NCI-H748 (cell line): Measurements from ENCODE around the gene CASQ1.

Experiments used
- DNase-seq: peaks from one replicate; lab custom pipeline; 2025; ENCODE audit not compliant: unreplicated experiment; lab: John Stamatoyannopoulos, UW

CASQ1 gene

GRCh38 chr1:160204526-160205241, 14.3 kb downstream of the CASQ1 start:
- no peak for DNase-seq

GRCh38 chr1:160205242-160206035, 15.1 kb downstream of the CASQ1 start, which contains the start of gene PEA15:
TSS of gene PEA15 (plus strand) at chr1:160205384. CDS start at chr1:160211545, 6,161 bp downstream.
- DNase-seq = peak; percentile 72

GRCh38 chr1:160206036-160206389, 15.6 kb downstream of the CASQ1 start:
- DNase-seq = peak; percentile 47

- DNase-seq = peak; percentile 36
Measured at GRCh38 chr1:160206421-160207117, 16.2 kb downstream of the CASQ1 start.

GRCh38 chr1:160207118-160207650, 16.8 kb downstream of the CASQ1 start:
- no peak for DNase-seq

- DNase-seq = no peak
Measured at GRCh38 chr1:160207771-160208556, 17.6 kb downstream of the CASQ1 start.

- DNase-seq = no peak
Measured at GRCh38 chr1:160208557-160209320, 18.4 kb downstream of the CASQ1 start.

GRCh38 chr1:160209321-160210046, 19.1 kb downstream of the CASQ1 start:
- no peak for DNase-seq

GRCh38 chr1:160210561-160210960, 20.2 kb downstream of the CASQ1 start:
- no peak for DNase-seq

GRCh38 chr1:160211046-160211790, 20.8 kb downstream of the CASQ1 start:
- DNase-seq = peak; percentile 32

- no peak for DNase-seq
Measured at GRCh38 chr1:160214481-160215140, 24.2 kb downstream of the CASQ1 start.

GRCh38 chr1:160216301-160216700, 25.9 kb downstream of the CASQ1 start:
- DNase-seq = no peak

- peak; percentile 42 for DNase-seq
Measured at GRCh38 chr1:160217481-160218051, 27.2 kb downstream of the CASQ1 start.

- DNase-seq = no peak
Measured at GRCh38 chr1:160219062-160219929, 28.9 kb downstream of the CASQ1 start.

- no peak for DNase-seq
Measured at GRCh38 chr1:160220301-160220700, 29.9 kb downstream of the CASQ1 start.

GRCh38 chr1:160221089-160221488, 30.7 kb downstream of the CASQ1 start:
- no peak for DNase-seq

- DNase-seq = no peak
Measured at GRCh38 chr1:160222546-160222945, 32.2 kb downstream of the CASQ1 start.
